Type B pancreatic cell (in vitro differentiated cells): ENCODE measurements around the gene OR2Z1. TPM values are rescaled to one million over a fixed set of nuclear protein-coding genes. Genes with fewer than 3 reads are reported as not detected.

ENCODE experiments used
- DNase-seq: peaks from one replicate; pipeline ENCODE4 v3.0.0; 2021; ENCODE audit warnings: mixed read lengths; ENCODE audit not compliant: unreplicated experiment; ENCODE audit errors: extremely low spot score
- H3K27ac Mint-ChIP-seq: 2 replicates; pipeline ENCODE4 v1.8.0; 2021; ENCODE audit warnings: mild to moderate bottlenecking, mixed read lengths
- H3K27me3 Mint-ChIP-seq: 2 replicates; pipeline ENCODE4 v1.8.0; 2021; ENCODE audit warnings: mixed read lengths
- H3K36me3 Mint-ChIP-seq: 2 replicates; pipeline ENCODE4 v1.8.0; 2021; ENCODE audit warnings: mixed read lengths
- H3K4me1 Mint-ChIP-seq: one replicate; pipeline ENCODE4 v1.8.0; 2021; ENCODE audit warnings: mixed read lengths; ENCODE audit not compliant: unreplicated experiment
- H3K4me3 Mint-ChIP-seq: 2 replicates; pipeline ENCODE4 v1.8.0; 2021; ENCODE audit warnings: mild to moderate bottlenecking, mixed read lengths
- H3K9me3 Mint-ChIP-seq: 2 replicates; pipeline ENCODE4 v1.8.0; 2021; ENCODE audit warnings: mixed read lengths
- CTCF ChIP-seq: fragments of 200-600 bp; sonication (generic); conservative IDR thresholded peaks from 2 replicates; pipeline ENCODE4 v1.5.0; 2021; ENCODE audit warnings: antibody characterized with exemption, mild to moderate bottlenecking
- long read RNA-seq: library from polyadenylated mRNA; unstranded; transcript quantifications from one replicate; pipeline ENCODE4 v2.0.0, GENCODE V29; 2020
- total RNA-seq: library from RNA; stranded (reverse); gene quantifications from 2 replicates; pipeline ENCODE4 v1.2.1, GENCODE V29; 2021; ENCODE audit warnings: low replicate concordance

The OR2Z1 gene
- not detected in 2 replicates for total RNA-seq
- long read RNA-seq = 0 reads

GRCh38 chr19:8721334-8721733, at the start of gene OR2Z1:
Gene OR2Z1 (plus strand): TSS chr19:8721634. CDS start chr19:8731029, 9,395 bp downstream.
- Mint-ChIP-seq H3K27me3 (no peaks in the 10 kb centered on the region), H3K27ac (no peak within 1 kb of the TSS), H3K36me3 (no peaks in the 10 kb centered on the region), H3K4me1 (no peaks in the 10 kb centered on the region), H3K4me3 (no peak within 1 kb of the TSS), H3K9me3 (no peaks in the 10 kb centered on the region)
- peak; percentile 8 for DNase-seq
- no peak for TF ChIP-seq CTCF

- DNase-seq = no peak
- TF ChIP-seq CTCF = no peak
- H3K36me3 Mint-ChIP-seq = no peaks in the 10 kb centered on the region
- H3K4me3 Mint-ChIP-seq = no peak overlapping the region
- no peaks in the 10 kb centered on the region for H3K4me1 Mint-ChIP-seq
- H3K27ac Mint-ChIP-seq = no peak overlapping the region
- peaks cover 7% of the 10 kb centered on the region for H3K9me3 Mint-ChIP-seq
- H3K27me3 Mint-ChIP-seq = peaks cover 4% of the 10 kb centered on the region
Measured at GRCh38 chr19:8673276-8673891, 48.0 kb upstream of the OR2Z1 start.

- H3K27me3 Mint-ChIP-seq = peaks cover 4% of the 10 kb centered on the region
- no peak overlapping the region for H3K4me3 Mint-ChIP-seq
- no peaks in the 10 kb centered on the region for H3K4me1 Mint-ChIP-seq
- DNase-seq = no peak
- H3K36me3 Mint-ChIP-seq = no peaks in the 10 kb centered on the region
- peaks cover 10% of the 10 kb centered on the region for H3K9me3 Mint-ChIP-seq
- no peak overlapping the region for H3K27ac Mint-ChIP-seq
- TF ChIP-seq CTCF = no peak
Measured at GRCh38 chr19:8675066-8675465, 46.4 kb upstream of the OR2Z1 start.

GRCh38 chr19:8678244-8678807, 43.1 kb upstream of the OR2Z1 start:
- Mint-ChIP-seq H3K4me1 (no peaks in the 10 kb centered on the region), H3K9me3 (peaks cover 10% of the 10 kb centered on the region), H3K27ac (no peak overlapping the region), H3K4me3 (no peak overlapping the region), H3K36me3 (no peaks in the 10 kb centered on the region), H3K27me3 (peaks cover 8% of the 10 kb centered on the region)
- DNase-seq = no peak
- TF ChIP-seq CTCF = no peak

- H3K4me1 Mint-ChIP-seq = no peaks in the 10 kb centered on the region
- no peak for DNase-seq
- H3K27ac Mint-ChIP-seq = no peak overlapping the region
- H3K27me3 Mint-ChIP-seq = peaks cover 5% of the 10 kb centered on the region
- no peak overlapping the region for H3K4me3 Mint-ChIP-seq
- peaks cover 10% of the 10 kb centered on the region for H3K9me3 Mint-ChIP-seq
- H3K36me3 Mint-ChIP-seq = no peaks in the 10 kb centered on the region
- TF ChIP-seq CTCF = no peak
Measured at GRCh38 chr19:8680676-8681344, 40.6 kb upstream of the OR2Z1 start.
